Ovary (tissue), 3 donors: ENCODE data around the gene CDC42BPA.

Experiments
- EP300 ChIP-seq: sonication (generic); formaldehyde crosslinking; IDR thresholded peaks from one replicate; pipeline ENCODE4 v1.6.1; 2017; ENCODE audit warnings: antibody characterized with exemption
- POLR2A ChIP-seq: fragments of 450-650 bp; IDR thresholded peaks from one replicate; pipeline ENCODE4 v1.6.1; 2017; ENCODE audit warnings: antibody characterized with exemption, mild to moderate bottlenecking, moderate library complexity
- TF ChIP-seq, protein P1 (sequence below), 3 donors: fragments of 450-650 bp in 2 of 3; fragments of 200-600 bp in 1 of 3; IDR thresholded peaks; one replicate each; pipeline versions ENCODE4 v1.5.1 to v1.8.0; 2016 to 2022; ENCODE audit warnings: antibody characterized with exemption in 3 of 3, mild to moderate bottlenecking in 1 of 3
- donor health status: DM: no; HTN: no; CAD: no.

DNA sequence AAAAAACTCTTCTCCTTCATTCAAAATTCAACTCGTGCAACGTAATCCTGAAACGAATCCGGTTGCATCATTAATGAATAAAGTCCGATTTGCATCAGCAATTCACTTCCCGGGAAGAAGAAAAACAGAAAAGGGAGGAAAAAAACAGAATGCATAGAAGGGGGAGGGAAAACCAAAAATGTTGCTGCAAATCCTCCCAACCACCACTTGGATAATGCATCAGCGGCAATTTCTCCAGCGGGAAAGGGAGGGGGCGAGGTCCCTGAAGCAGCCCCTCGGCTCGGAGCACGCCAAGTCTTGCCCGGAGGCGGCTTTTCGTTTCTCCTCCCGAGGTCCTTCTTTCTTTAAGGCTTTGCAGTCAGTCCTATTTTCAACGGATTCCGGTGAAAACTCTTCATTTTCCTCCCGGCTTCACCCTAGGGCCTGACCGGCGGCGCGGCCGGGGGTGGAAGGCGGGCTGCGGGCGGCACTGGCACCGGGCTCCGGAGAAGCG, 723 bp downstream of the CDC42BPA start:
- TF ChIP-seq, protein P1, sequence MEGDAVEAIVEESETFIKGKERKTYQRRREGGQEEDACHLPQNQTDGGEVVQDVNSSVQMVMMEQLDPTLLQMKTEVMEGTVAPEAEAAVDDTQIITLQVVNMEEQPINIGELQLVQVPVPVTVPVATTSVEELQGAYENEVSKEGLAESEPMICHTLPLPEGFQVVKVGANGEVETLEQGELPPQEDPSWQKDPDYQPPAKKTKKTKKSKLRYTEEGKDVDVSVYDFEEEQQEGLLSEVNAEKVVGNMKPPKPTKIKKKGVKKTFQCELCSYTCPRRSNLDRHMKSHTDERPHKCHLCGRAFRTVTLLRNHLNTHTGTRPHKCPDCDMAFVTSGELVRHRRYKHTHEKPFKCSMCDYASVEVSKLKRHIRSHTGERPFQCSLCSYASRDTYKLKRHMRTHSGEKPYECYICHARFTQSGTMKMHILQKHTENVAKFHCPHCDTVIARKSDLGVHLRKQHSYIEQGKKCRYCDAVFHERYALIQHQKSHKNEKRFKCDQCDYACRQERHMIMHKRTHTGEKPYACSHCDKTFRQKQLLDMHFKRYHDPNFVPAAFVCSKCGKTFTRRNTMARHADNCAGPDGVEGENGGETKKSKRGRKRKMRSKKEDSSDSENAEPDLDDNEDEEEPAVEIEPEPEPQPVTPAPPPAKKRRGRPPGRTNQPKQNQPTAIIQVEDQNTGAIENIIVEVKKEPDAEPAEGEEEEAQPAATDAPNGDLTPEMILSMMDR (IDR thresholded peaks at IDR 0.05), result peak in 2 of 3 donors; percentile 21 to 22
- no peak for TF ChIP-seq POLR2A
- no peak for TF ChIP-seq EP300
